ENCODE data around the gene MPV17L.

DNA sequence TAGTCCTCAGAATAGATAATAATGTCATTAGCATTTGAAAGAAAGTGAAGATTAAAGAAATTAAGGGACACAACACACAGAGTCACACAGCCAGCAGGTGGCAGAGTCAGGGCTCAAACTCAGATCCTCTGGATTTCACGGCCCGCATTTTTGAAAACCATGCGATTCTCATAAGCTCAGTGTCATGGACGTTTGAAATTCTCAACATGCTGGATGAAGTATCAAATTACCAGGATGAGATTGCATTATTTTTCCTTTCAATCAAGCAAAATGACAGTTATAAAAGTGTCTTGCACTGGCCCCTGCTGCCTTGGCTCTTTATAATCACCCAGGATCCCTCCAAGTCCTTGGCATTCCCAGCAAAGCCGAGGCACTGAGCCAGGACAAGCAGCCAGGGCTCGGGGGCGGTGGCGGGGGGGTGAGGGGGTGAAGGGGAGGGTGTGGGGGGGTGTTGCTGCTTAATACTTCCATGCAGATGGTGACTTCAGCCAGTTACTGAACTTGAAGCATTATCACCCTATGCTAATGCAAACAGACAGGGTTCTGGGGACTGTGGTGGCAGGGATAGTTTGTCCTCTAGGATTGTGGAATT, 32.2 kb downstream of the MPV17L start:
- TF ChIP-seq, protein P1, sequence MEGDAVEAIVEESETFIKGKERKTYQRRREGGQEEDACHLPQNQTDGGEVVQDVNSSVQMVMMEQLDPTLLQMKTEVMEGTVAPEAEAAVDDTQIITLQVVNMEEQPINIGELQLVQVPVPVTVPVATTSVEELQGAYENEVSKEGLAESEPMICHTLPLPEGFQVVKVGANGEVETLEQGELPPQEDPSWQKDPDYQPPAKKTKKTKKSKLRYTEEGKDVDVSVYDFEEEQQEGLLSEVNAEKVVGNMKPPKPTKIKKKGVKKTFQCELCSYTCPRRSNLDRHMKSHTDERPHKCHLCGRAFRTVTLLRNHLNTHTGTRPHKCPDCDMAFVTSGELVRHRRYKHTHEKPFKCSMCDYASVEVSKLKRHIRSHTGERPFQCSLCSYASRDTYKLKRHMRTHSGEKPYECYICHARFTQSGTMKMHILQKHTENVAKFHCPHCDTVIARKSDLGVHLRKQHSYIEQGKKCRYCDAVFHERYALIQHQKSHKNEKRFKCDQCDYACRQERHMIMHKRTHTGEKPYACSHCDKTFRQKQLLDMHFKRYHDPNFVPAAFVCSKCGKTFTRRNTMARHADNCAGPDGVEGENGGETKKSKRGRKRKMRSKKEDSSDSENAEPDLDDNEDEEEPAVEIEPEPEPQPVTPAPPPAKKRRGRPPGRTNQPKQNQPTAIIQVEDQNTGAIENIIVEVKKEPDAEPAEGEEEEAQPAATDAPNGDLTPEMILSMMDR (IDR thresholded peaks at IDR 0.05; ENCODE audit: low read depth, low read length, poor library complexity, severe bottlenecking) = peak; percentile 62
- TF ChIP-seq EZH2phosphoT487 (IDR thresholded peaks at IDR 0.05; ENCODE audit: borderline replicate concordance, low read length) = no peak
